ENCODE measurements around the gene EPS8.

The EPS8 gene

GRCh38 chr12:15783288-15783687 is 5.9 kb downstream of the EPS8 start:
- ATAC-seq (ENCODE audit: insufficient read depth, low read depth) (no peak), DNase-seq (no peak)
- Histone ChIP-seq H3K4me3 (ENCODE audit: low read depth in 1 of 2, low read length in 2 of 2) (no peak overlapping the region), H3K4me2 (ENCODE audit: insufficient read depth, low read length) (no peak overlapping the region), H3K9ac (ENCODE audit: low read depth, low read length) (no peak overlapping the region), H3K9me3 (ENCODE audit: insufficient read depth, low read length, severe bottlenecking) (no peaks in the 10 kb centered on the region), H2AFZ (ENCODE audit: low read depth, low read length) (no peak overlapping the region), H4K20me1 (ENCODE audit: insufficient read depth, low read length) (no peaks in the 10 kb centered on the region), H3K4me1 (ENCODE audit: insufficient read depth, low read length) (no peaks in the 10 kb centered on the region), H3K79me2 (ENCODE audit: insufficient read depth, low read length) (no peaks in the 10 kb centered on the region), H3K27ac (ENCODE audit: low read length) (no peak overlapping the region), H3K27me3 (ENCODE audit: insufficient read depth, low read length, poor library complexity) (peaks cover 3% of the 10 kb centered on the region), H3K36me3 (ENCODE audit: insufficient read depth, low read length) (no peaks in the 10 kb centered on the region)
- TF ChIP-seq EZH2 (IDR thresholded peaks at IDR 0.05; ENCODE audit: borderline replicate concordance, low read depth, low read length, severe bottlenecking) (no peak), CTCF (IDR thresholded peaks at IDR 0.05; ENCODE audit: borderline replicate concordance, extremely low read depth, low read length, poor library complexity, severe bottlenecking) (no peak)

- peaks cover 3% of the 10 kb centered on the region for H3K27me3 ChIP-seq (ENCODE audit: insufficient read depth, low read length, poor library complexity)
- H3K9me3 ChIP-seq (ENCODE audit: insufficient read depth, low read length, severe bottlenecking) = no peaks in the 10 kb centered on the region
Measured at GRCh38 chr12:15782667-15783066, 6.5 kb downstream of the EPS8 start.

GRCh38 chr12:15779925-15780324 is 9.3 kb downstream of the EPS8 start:
- Histone ChIP-seq H3K4me1 (ENCODE audit: insufficient read depth, low read length) (no peaks in the 10 kb centered on the region), H3K4me3 (ENCODE audit: low read depth in 1 of 2, low read length in 2 of 2) (no peak overlapping the region), H3K27ac (ENCODE audit: low read length) (no peak overlapping the region), H3K9me3 (ENCODE audit: insufficient read depth, low read length, severe bottlenecking) (no peaks in the 10 kb centered on the region), H2AFZ (ENCODE audit: low read depth, low read length) (no peak overlapping the region), H3K9ac (ENCODE audit: low read depth, low read length) (no peak overlapping the region), H3K36me3 (ENCODE audit: insufficient read depth, low read length) (no peaks in the 10 kb centered on the region), H3K79me2 (ENCODE audit: insufficient read depth, low read length) (no peaks in the 10 kb centered on the region), H3K27me3 (ENCODE audit: insufficient read depth, low read length, poor library complexity) (peaks cover 6% of the 10 kb centered on the region), H3K4me2 (ENCODE audit: insufficient read depth, low read length) (no peak overlapping the region), H4K20me1 (ENCODE audit: insufficient read depth, low read length) (no peaks in the 10 kb centered on the region)
- no peak for TF ChIP-seq CTCF (IDR thresholded peaks at IDR 0.05; ENCODE audit: borderline replicate concordance, extremely low read depth, low read length, poor library complexity, severe bottlenecking)
- TF ChIP-seq EZH2 (IDR thresholded peaks at IDR 0.05; ENCODE audit: borderline replicate concordance, low read depth, low read length, severe bottlenecking) = no peak
- DNase-seq (no peak), ATAC-seq (ENCODE audit: insufficient read depth, low read depth) (no peak)

More at GRCh38 chr12:15782667-15783066, 6.5 kb downstream of the EPS8 start:
- no peak for ATAC-seq (ENCODE audit: insufficient read depth, low read depth)
- no peaks in the 10 kb centered on the region for H3K36me3 ChIP-seq (ENCODE audit: insufficient read depth, low read length)
- H3K4me1 ChIP-seq (ENCODE audit: insufficient read depth, low read length) = no peaks in the 10 kb centered on the region
- no peak overlapping the region for H3K9ac ChIP-seq (ENCODE audit: low read depth, low read length)
- H3K79me2 ChIP-seq (ENCODE audit: insufficient read depth, low read length) = no peaks in the 10 kb centered on the region
- no peak overlapping the region for H2AFZ ChIP-seq (ENCODE audit: low read depth, low read length)
- H3K27ac ChIP-seq (ENCODE audit: low read length) = no peak overlapping the region
- H4K20me1 ChIP-seq (ENCODE audit: insufficient read depth, low read length) = no peaks in the 10 kb centered on the region
- no peak for DNase-seq
- no peak for TF ChIP-seq EZH2 (IDR thresholded peaks at IDR 0.05; ENCODE audit: borderline replicate concordance, low read depth, low read length, severe bottlenecking)
- no peak for TF ChIP-seq CTCF (IDR thresholded peaks at IDR 0.05; ENCODE audit: borderline replicate concordance, extremely low read depth, low read length, poor library complexity, severe bottlenecking)
- no peak overlapping the region for H3K4me3 ChIP-seq (ENCODE audit: low read depth in 1 of 2, low read length in 2 of 2)
- no peak overlapping the region for H3K4me2 ChIP-seq (ENCODE audit: insufficient read depth, low read length)

GRCh38 chr12:15778126-15778525 is 11.1 kb downstream of the EPS8 start:
- TF ChIP-seq EZH2 (IDR thresholded peaks at IDR 0.05; ENCODE audit: borderline replicate concordance, low read depth, low read length, severe bottlenecking) (no peak), CTCF (IDR thresholded peaks at IDR 0.05; ENCODE audit: borderline replicate concordance, extremely low read depth, low read length, poor library complexity, severe bottlenecking) (no peak)
- DNase-seq (no peak), ATAC-seq (ENCODE audit: insufficient read depth, low read depth) (no peak)
- Histone ChIP-seq H3K27ac (ENCODE audit: low read length) (no peak overlapping the region), H3K27me3 (ENCODE audit: insufficient read depth, low read length, poor library complexity) (peaks cover 6% of the 10 kb centered on the region), H3K4me2 (ENCODE audit: insufficient read depth, low read length) (no peak overlapping the region), H3K4me3 (ENCODE audit: low read depth in 1 of 2, low read length in 2 of 2) (no peak overlapping the region), H3K36me3 (ENCODE audit: insufficient read depth, low read length) (no peaks in the 10 kb centered on the region), H3K9ac (ENCODE audit: low read depth, low read length) (no peak overlapping the region), H4K20me1 (ENCODE audit: insufficient read depth, low read length) (no peaks in the 10 kb centered on the region), H3K4me1 (ENCODE audit: insufficient read depth, low read length) (no peaks in the 10 kb centered on the region), H3K79me2 (ENCODE audit: insufficient read depth, low read length) (no peaks in the 10 kb centered on the region), H3K9me3 (ENCODE audit: insufficient read depth, low read length, severe bottlenecking) (no peaks in the 10 kb centered on the region), H2AFZ (ENCODE audit: low read depth, low read length) (no peak overlapping the region)

Measured in DND-41 (cell line).